Trophoblast cell (in vitro differentiated cells and primary cell): ENCODE results near the gene SCFD1.

ENCODE experiments used
- DNase-seq, 2 donors: peaks; one replicate each; pipeline ENCODE4 v3.0.0-alpha.2; 2016
- H2AFZ ChIP-seq: 2 replicates; pipeline ENCODE4 v1.6.1; 2013; ENCODE audit warnings: low read length, moderate library complexity, mild to moderate bottlenecking; ENCODE audit not compliant: insufficient read depth, poor library complexity
- H2AK5ac ChIP-seq: 2 replicates; pipeline ENCODE4 v1.6.1; 2013; ENCODE audit warnings: mild to moderate bottlenecking, low read length
- H2BK120ac ChIP-seq: 2 replicates; pipeline ENCODE4 v1.6.1; 2013; ENCODE audit warnings: low read length, mild to moderate bottlenecking, moderate library complexity; ENCODE audit not compliant: insufficient read depth, poor library complexity
- H2BK12ac ChIP-seq: 2 replicates; pipeline ENCODE4 v1.6.1; 2013; ENCODE audit warnings: mild to moderate bottlenecking, low read length, moderate library complexity
- H2BK5ac ChIP-seq: 2 replicates; pipeline ENCODE4 v1.6.1; 2013; ENCODE audit warnings: low read length, low read depth, moderate library complexity, mild to moderate bottlenecking; ENCODE audit not compliant: poor library complexity
- H3K14ac ChIP-seq: 2 replicates; pipeline ENCODE4 v1.6.1; 2013; ENCODE audit warnings: mild to moderate bottlenecking, low read length
- H3K18ac ChIP-seq: 2 replicates; pipeline ENCODE4 v1.6.1; 2013; ENCODE audit warnings: mild to moderate bottlenecking, low read length
- H3K23ac ChIP-seq: 2 replicates; pipeline ENCODE4 v1.6.1; 2013; ENCODE audit warnings: low read length
- H3K27ac ChIP-seq: 2 replicates; pipeline ENCODE4 v1.5.1; 2013; ENCODE audit warnings: low read depth, mild to moderate bottlenecking, inconsistent platforms, low read length, moderate library complexity
- H3K27me3 ChIP-seq: 2 replicates; pipeline ENCODE4 v1.6.1; 2013; ENCODE audit warnings: inconsistent platforms, mild to moderate bottlenecking, low read length, moderate library complexity; ENCODE audit not compliant: insufficient read depth
- H3K36me3 ChIP-seq, 2 experiments: 1 replicate in 1 of 2; 2 replicates in 1 of 2; pipeline ENCODE4 v1.6.1; 2013; ENCODE audit warnings: low read length in 2 of 2, mild to moderate bottlenecking in 2 of 2, moderate library complexity in 1 of 2; ENCODE audit not compliant: insufficient read depth in 2 of 2, control insufficient read depth in 1 of 2
- H3K4ac ChIP-seq: 2 replicates; pipeline ENCODE4 v1.6.1; 2013; ENCODE audit warnings: low read depth, mild to moderate bottlenecking, low read length, moderate library complexity
- H3K4me1 ChIP-seq, 2 experiments: 1 replicate in 1 of 2; 2 replicates in 1 of 2; pipeline ENCODE4 v1.6.1; 2013; ENCODE audit warnings: low read length in 2 of 2, mild to moderate bottlenecking in 2 of 2, moderate library complexity in 1 of 2; ENCODE audit not compliant: insufficient read depth in 2 of 2, control insufficient read depth in 1 of 2
- H3K4me2 ChIP-seq: 2 replicates; pipeline ENCODE4 v1.6.1; 2013; ENCODE audit warnings: inconsistent platforms, mild to moderate bottlenecking, low read length, moderate library complexity
- H3K4me3 ChIP-seq: 2 replicates; pipeline ENCODE4 v1.5.1; 2013; ENCODE audit warnings: mild to moderate bottlenecking, low read depth, low read length, inconsistent platforms
- H3K79me1 ChIP-seq: one replicate; pipeline ENCODE4 v1.6.1; 2013; ENCODE audit warnings: low read length
- H3K79me2 ChIP-seq: 2 replicates; pipeline ENCODE4 v1.6.1; 2013; ENCODE audit warnings: low read length, mild to moderate bottlenecking; ENCODE audit not compliant: control insufficient read depth, insufficient read depth, poor library complexity
- H3K9ac ChIP-seq: 2 replicates; pipeline ENCODE4 v1.6.1; 2013; ENCODE audit warnings: mild to moderate bottlenecking, low read length
- H3K9me3 ChIP-seq: 2 replicates; pipeline ENCODE4 v1.6.1; 2013; ENCODE audit warnings: low read depth, mild to moderate bottlenecking, control low read depth, inconsistent platforms, low read length; ENCODE audit not compliant: insufficient read depth
- H4K12ac ChIP-seq: 2 replicates; pipeline ENCODE4 v1.6.1; 2013; ENCODE audit warnings: low read depth, mild to moderate bottlenecking, low read length, moderate library complexity
- H4K8ac ChIP-seq: 2 replicates; pipeline ENCODE4 v1.6.1; 2013; ENCODE audit warnings: low read depth, mild to moderate bottlenecking, low read length, moderate library complexity
- H4K91ac ChIP-seq: one replicate; pipeline ENCODE4 v1.6.1; 2013; ENCODE audit warnings: low read depth, mild to moderate bottlenecking, low read length, moderate library complexity
- WGBS: extraction: QIAGEN DNeasy Blood & Tissue Kit; methylation state at CpG from one replicate; pipeline ENCODE4 v1.1.7; 2013; ENCODE audit warnings: missing lambda C conversion rate; ENCODE audit not compliant: insufficient read length, insufficient coverage; ENCODE audit errors: extremely low coverage; 5-methylcytosine and 5-hydroxymethylcytosine counted together

The SCFD1 gene

GRCh38 chr14:30610787-30611343, 11.3 kb upstream of the SCFD1 start:
- H2BK5ac ChIP-seq = no peak overlapping the region
- H3K18ac ChIP-seq = no peak overlapping the region
- no peaks in the 10 kb centered on the region for H3K4me1 ChIP-seq
- no peak overlapping the region for H3K9ac ChIP-seq
- H3K4me3 ChIP-seq = no peak overlapping the region
- no peak overlapping the region for H2AK5ac ChIP-seq
- H3K9me3 ChIP-seq = no peaks in the 10 kb centered on the region
- H2BK120ac ChIP-seq = no peak overlapping the region
- H3K4me2 ChIP-seq = no peak overlapping the region
- no peaks in the 10 kb centered on the region for H3K79me2 ChIP-seq
- no peak overlapping the region for H2BK12ac ChIP-seq
- H3K79me1 ChIP-seq = no peaks in the 10 kb centered on the region
- no peak overlapping the region for H4K12ac ChIP-seq
- peaks cover 4 to 8% of the 10 kb centered on the region in 2 experiments for H3K36me3 ChIP-seq
- no CpG with 5 or more reads among the region's 6 CpGs for WGBS
- DNase-seq = peak; percentile 9 to 47
- no peak overlapping the region for H2AFZ ChIP-seq
- H3K14ac ChIP-seq = no peak overlapping the region
- no peak overlapping the region for H3K23ac ChIP-seq
- no peak overlapping the region for H3K27ac ChIP-seq
- H3K4ac ChIP-seq = no peak overlapping the region
- H3K27me3 ChIP-seq = no peaks in the 10 kb centered on the region
- no peak overlapping the region for H4K91ac ChIP-seq
- no peak overlapping the region for H4K8ac ChIP-seq

- no peak overlapping the region for H3K18ac ChIP-seq
- no peaks in the 10 kb centered on the region for H3K27me3 ChIP-seq
- H4K12ac ChIP-seq = no peak overlapping the region
- H2BK120ac ChIP-seq = no peak overlapping the region
- H3K9me3 ChIP-seq = no peaks in the 10 kb centered on the region
- no peak overlapping the region for H3K23ac ChIP-seq
- H3K4ac ChIP-seq = no peak overlapping the region
- H2BK5ac ChIP-seq = no peak overlapping the region
- no peaks in the 10 kb centered on the region for H3K79me2 ChIP-seq
- H2AK5ac ChIP-seq = no peak overlapping the region
- no peak for DNase-seq
- no peak overlapping the region for H4K91ac ChIP-seq
- H3K4me3 ChIP-seq = no peak overlapping the region
- no peaks in the 10 kb centered on the region for H3K4me1 ChIP-seq
- H2AFZ ChIP-seq = no peak overlapping the region
- no peaks in the 10 kb centered on the region for H3K79me1 ChIP-seq
- no peak overlapping the region for H3K9ac ChIP-seq
- no peak overlapping the region for H3K27ac ChIP-seq
- H2BK12ac ChIP-seq = no peak overlapping the region
- H3K4me2 ChIP-seq = no peak overlapping the region
- H4K8ac ChIP-seq = no peak overlapping the region
- WGBS = no CpG with 5 or more reads among the region's 2 CpGs
- no peak overlapping the region for H3K14ac ChIP-seq
- H3K36me3 ChIP-seq = peaks cover 1 to 4% of the 10 kb centered on the region in 2 experiments
These were observed 8.0 kb upstream of the SCFD1 start for GRCh38 chr14:30614155-30614554.

- Histone ChIP-seq H2BK120ac (no peak overlapping the region), H3K4me2 (no peak overlapping the region), H3K36me3 (no peaks in the 10 kb centered on the region), H3K9ac (no peak overlapping the region), H3K79me1 (peaks cover 4% of the 10 kb centered on the region), H3K79me2 (peaks cover 6% of the 10 kb centered on the region), H3K14ac (no peak overlapping the region), H4K8ac (no peak overlapping the region), H2BK5ac (no peak overlapping the region), H3K18ac (no peak overlapping the region), H3K27me3 (no peaks in the 10 kb centered on the region), H2AFZ (no peak overlapping the region), H3K23ac (no peak overlapping the region), H4K12ac (no peak overlapping the region), H4K91ac (no peak overlapping the region), H2BK12ac (no peak overlapping the region), H3K4me3 (no peak overlapping the region), H3K4ac (no peak overlapping the region), H3K27ac (no peak overlapping the region), H2AK5ac (no peak overlapping the region), H3K4me1 (peaks cover 0 to 4% of the 10 kb centered on the region in 2 experiments), H3K9me3 (no peaks in the 10 kb centered on the region)
- no CpG with 5 or more reads among the region's 1 CpG for WGBS
- peak in 1 of 2 donors; percentile 66 for DNase-seq
These were observed 1.9 kb upstream of the SCFD1 start for GRCh38 chr14:30620178-30620577.

GRCh38 chr14:30621354-30621939, 672 bp upstream of the SCFD1 start:
- no peak overlapping the region for H2BK120ac ChIP-seq
- no peak overlapping the region for H2BK12ac ChIP-seq
- no peaks in the 10 kb centered on the region for H3K9me3 ChIP-seq
- peak overlapping the region; percentile 17 for H3K9ac ChIP-seq
- H3K4me2 ChIP-seq = peak overlapping the region; percentile 67
- no peak overlapping the region for H3K23ac ChIP-seq
- H4K91ac ChIP-seq = peak overlapping the region; percentile 10
- H3K18ac ChIP-seq = no peak overlapping the region
- H3K36me3 ChIP-seq = peaks cover 0 to 2% of the 10 kb centered on the region in 2 experiments
- peak overlapping the region; percentile 20 for H4K12ac ChIP-seq
- H2AK5ac ChIP-seq = no peak overlapping the region
- no peak overlapping the region for H2AFZ ChIP-seq
- H3K79me2 ChIP-seq = peaks cover 6% of the 10 kb centered on the region
- peak overlapping the region; percentile 13 for H3K27ac ChIP-seq
- DNase-seq = peak; percentile 33 to 62
- no CpG with 5 or more reads among the region's 17 CpGs for WGBS
- no peaks in the 10 kb centered on the region for H3K27me3 ChIP-seq
- no peak overlapping the region for H3K4me3 ChIP-seq
- peaks cover 4% of the 10 kb centered on the region for H3K79me1 ChIP-seq
- peak overlapping the region; percentile 34 for H4K8ac ChIP-seq
- H2BK5ac ChIP-seq = no peak overlapping the region
- H3K4ac ChIP-seq = no peak overlapping the region
- H3K14ac ChIP-seq = no peak overlapping the region
- peaks cover 0 to 4% of the 10 kb centered on the region in 2 experiments for H3K4me1 ChIP-seq
